Activated gamma-delta T cell (primary cell): ENCODE data around the gene RUNX3.

Source experiments
- DNase-seq: peaks from one replicate; lab custom pipeline; 2025; lab: John Stamatoyannopoulos, UW

Gene RUNX3

DNA sequence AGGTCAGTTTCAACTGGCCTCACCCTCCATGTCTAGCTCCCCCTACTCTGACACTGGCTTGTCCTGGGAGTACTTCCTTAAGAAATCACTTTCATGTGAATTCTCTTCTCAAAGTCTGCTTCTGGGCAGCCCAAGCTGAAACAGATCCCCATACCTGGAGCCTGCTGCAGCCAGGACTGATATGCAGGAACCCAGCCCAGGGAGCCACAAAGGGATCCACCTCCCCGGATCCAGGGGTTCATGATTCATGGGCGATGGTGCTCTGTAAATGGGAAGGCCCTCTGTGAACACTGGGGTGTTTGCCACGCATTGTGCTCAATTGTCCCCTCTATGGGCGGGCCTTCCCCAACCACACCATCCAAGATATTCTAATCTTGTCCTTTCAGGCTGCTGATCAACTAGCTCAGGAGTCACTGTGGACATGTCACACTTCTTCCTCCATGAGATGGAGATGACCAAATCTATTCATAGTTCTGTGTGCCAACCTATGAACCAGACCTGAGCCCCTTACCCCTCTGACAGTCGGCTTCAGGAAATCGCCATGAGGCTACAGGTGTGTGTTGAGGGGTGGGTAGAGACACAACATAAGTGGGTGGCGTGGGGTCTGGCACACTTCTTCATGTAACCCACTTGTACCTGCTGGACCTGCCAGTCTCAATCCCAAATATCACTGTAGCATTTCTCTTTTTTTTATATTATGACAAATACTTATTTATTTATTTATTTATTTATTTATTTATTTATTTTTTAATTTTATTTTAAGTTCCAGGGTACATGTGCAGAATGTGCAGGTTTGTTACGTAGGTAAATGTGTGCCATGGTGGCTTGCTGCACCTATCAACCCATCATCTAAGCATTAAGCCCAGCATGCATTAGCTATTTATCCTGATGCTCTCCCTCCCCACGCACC, 41.8 kb downstream of the RUNX3 start:
- no peak for DNase-seq

DNA sequence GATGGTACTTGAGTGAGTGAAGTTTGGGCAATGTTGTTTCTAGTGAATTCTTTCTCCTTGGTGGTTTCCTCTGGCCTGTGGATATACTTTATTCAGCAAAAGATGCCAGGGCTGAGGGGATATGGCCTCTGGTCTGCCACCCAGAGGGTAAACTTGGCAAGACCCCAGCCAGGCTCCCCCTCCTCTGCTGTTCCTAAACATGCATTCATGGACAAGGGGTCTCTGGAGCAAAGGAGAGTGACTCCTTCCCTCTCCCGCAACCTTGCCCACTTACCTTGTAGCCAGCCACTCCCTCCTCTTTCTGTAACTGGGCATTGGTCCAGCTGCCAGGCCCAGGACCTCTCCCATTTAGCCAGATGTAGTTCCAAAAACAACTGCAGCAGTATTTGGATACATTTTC, 43.8 kb downstream of the RUNX3 start:
- no peak for DNase-seq

DNA sequence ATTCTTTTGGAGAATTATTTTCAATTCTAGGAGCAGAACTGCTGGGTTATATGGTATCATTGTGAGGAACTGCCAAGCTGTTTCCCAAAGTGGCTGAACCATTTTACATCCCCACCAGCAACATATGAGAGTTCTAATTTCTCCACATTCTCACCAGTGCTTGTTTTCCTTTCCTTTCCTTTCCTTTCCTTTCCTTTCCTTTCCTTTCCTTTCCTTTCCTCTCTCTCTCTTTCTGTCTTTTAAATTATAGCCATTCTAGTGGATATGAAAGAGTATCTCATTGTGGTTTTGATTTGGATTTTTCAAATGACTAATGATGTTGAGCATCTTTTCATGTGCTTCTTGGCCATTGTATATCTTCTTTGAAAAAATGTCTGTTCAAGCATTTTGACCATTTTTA, 45.3 kb downstream of the RUNX3 start:
- no peak for DNase-seq

DNA sequence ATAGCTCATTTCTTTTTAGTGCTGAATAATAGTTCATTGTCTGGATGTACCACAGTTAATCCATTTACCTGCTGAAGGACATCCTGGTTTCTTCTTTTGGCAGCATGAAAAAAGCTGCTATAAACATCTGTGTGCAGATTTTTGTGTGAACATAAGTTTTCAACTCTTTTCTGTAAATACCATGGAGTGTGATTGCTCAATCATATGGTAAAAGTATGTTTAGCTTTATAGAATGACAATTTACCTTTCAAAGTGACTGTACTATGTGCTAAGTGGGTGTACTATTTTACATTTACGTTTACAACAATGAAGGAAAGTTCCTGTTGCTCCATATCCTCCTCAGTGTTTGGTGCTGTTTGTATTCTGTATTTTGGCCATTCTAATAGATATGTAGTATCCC, 49.0 kb downstream of the RUNX3 start:
- no peak for DNase-seq

DNA sequence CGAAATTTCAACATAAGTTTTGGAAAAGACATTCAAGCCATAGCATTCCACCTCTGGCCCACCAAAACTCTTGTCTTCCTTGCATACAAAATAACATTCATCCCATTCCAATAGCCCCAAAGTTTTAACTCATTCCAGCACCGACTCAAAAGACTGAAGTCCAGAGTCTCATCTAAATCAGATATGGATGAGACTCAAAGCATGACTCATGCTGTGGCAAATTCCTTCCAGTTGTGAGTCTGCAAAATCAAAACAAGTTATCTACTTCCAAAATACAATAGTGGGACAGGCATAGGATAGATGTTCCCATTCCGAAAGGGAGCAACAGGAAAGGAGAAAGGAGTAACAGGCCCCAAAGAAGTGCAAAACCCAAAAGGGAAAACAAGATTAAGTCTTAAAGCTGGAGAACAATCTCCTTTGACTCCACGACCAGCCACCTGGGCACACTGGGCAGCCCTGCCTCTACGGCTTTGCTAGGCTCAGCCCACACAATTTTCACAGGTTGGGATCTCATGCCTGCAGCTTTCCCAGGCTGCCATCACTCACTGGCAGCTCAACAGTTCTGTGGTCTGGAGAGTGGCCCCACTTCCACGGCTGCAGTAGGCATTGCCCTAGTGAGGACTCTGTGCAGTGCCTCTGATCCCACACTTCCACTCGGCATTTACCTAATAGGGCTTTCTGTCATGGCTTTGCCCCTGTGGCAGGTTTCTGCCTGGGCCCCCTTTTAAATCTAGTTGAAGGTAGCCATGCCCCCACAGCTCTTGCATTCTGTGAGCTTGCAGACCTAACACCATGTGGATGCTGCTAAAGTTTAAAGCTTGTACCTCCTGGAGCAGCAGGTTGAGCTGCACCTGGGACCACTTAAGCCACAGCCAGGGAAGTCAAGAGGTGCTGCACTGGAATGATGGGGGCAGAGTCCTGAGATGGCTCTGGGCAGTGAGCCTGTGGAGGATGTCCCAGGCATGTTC, 51.0 kb downstream of the RUNX3 start:
- DNase-seq = no peak

DNA sequence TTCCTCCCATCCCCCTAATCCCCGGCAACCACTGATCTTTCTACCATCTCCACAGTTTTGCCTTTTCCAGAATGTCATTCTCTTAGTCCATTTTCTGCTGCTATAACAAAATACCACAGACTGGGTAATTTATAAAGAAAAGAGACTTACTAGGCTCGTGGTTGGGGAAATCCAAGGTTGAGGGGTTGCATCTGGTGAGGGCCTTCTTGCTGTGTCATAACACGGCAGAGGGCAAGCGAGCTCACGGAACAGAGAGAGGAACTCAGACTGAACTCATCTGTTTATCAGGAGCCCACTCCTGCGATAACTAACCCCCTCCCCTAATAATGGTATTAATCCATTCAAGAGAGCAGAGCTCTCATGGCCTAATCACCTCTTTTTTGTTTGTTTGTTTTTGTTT, 52.0 kb downstream of the RUNX3 start:
- no peak for DNase-seq

DNA sequence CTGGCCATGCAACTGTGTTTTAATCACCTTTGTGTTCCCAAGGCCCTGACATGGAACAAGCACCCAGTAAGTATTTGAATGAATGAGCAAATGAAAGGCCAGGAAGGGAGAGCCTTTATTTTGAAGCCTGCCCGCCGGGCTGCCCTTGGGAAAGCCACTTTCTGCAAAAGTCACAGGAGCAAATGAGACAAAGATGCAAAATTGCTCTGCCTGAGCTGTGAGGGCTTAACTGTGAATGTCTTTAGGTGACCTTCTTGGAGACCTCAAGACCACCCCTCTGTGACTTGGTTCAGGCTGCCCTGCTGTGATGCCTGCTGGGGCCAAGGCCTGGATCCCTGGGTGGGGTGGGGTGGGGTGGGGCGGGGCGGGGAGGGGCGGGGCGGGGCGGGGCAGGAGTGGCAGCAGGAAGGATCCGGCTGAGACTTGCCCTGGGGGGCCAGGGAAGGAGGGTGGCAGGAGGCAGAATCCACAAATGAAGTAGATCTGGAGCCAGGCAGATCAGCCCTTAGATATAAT, 54.0 kb downstream of the RUNX3 start:
- DNase-seq = no peak

DNA sequence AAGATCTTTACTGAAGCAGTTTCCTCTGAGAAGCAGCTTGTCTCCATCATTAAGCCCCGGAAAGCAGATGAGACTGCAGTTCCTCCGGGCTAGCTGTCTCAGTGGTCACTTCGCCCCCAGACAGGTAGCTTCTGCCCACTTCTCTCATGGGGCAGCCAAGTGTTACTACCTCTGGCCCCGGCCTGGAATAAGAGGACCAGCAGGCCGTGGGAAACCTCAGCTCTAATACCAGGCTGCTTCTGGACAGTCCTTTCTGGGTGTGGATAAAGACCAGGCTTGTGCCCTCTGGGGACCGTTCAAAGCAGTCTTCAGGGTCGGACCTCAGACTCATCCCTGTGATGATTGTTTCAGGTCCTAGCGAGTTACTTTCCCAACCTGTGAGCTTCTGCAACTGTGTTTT, 54.8 kb downstream of the RUNX3 start:
- no peak for DNase-seq

DNA sequence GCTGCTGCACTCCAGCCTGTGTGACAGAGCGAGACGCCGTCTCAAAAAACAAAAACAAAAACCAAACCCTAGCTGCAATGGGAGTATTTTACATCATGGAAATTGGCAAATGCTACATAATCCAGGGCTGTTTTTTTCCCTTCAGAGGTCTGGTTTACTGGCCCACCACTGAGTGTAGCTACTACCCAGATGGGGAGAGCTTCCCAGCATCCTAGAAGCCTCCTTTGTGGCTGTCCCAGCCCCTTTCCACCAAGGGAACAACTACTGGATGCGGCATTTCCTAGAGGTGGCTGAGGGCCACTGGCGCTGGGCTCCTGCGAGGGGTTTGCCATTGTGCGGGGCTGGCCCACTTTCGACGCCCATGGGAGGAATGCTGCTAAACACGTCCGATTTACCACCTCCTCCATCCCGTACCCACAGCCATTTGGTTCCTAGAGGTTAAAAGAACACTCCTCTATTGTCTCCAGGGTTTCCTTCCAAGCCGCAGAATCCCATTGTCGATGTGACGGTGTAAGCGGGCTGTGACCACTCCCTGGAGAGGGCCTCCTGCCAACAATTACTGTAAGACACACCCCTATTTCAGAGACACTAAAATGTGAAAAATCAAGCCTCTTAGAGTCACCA, 55.4 kb downstream of the RUNX3 start:
- DNase-seq = no peak

DNA sequence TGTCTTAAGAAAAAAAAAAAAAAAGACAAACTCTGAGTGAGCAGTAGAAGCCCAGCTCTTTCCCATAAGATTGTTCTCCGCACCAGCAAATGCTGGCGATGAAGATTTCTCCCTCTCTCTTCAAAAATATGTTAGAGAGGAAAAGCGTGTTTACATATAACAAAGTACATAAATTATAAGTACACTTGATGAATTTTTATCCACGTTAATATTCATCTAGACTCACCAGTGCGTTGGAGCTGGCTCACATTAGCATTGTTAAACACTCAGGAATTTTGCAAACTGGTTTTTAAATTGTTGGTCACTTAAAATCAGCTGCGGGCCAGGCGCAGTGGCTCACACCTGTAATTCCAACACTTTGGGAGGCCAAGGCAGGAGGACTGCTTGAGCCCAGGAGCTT, 56.0 kb downstream of the RUNX3 start:
- no peak for DNase-seq

DNA sequence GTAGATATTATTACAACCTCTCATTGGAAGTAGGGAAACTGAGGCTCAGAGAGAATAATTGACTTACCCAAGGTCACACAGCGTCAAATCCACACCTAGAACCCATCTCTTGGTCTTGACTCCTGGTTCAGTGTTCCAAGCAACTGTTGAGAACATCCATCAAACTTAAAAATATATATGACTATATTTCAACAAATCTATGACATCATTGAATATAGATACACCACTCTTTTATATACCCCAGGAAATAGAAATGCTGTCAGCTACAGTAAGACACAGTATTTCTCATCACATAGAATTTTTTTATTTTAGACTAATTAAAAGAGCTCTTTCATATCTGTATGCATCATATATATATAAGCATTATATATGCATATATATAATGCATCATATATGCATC, 56.9 kb downstream of the RUNX3 start:
- no peak for DNase-seq

DNA sequence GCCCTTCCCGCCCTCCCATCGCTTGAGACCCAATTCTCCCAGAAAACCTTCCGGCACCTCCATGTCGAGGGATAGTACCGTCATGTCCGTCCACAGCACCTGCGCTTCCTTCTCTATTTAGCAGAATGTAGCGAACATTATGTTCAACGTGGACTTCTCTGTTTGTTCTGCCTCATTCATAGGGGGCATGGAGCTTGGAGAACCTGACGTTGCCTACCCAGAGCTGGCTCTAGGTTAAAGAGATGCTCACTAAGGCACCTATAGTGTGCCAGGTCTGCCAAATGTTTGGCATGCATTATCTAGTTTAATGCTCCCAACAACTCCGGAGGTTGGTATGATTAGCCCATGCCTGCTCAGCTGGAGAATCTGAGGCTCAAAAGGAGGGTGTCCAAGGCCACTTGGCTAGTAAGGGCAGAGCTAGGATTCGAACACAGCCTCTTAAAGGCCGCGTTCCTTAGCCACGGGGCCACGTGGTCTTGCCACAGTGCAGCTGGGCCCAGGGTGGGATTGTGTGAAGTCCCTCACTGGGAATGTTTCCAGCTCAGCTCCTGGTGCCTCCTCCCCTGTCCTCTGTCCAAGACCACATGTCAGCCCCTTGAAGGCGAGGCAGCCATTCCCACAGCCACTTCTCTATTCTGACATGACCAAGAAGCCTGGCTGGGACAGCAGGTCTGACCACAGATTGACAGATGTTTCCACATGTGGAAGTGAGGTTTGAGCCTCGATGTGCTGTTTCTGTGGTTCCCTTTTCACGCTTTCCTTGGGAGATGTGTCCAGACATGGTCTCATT, 57.8 kb downstream of the RUNX3 start:
- no peak for DNase-seq

DNA sequence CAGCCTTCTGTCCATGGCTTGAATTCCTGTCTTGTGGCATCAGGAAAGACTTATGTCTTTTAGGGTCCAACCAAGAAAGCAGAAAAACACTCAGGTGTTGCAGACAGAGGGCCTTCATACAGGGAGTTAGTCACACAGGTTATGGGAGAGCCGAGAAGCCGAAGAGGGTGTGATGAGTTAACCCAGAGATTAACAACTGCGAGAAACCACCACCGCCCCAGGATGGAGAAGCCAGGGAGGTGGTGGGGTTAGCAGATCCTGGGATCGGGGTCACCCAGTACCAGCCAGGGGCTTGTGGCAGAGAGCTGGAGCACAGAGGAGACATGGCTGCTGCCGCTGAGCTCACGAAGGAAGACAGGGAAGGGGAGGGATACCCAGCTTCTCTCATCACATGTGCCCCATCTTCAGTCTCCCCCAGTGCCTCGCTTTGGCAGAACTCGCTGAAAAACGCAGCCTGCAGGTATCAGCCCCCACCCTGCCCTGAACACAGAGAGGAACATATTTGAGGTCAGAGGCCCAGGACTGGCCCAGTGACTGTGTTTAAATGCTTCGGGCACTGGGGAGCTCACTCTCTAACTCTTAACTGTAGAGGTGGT, 58.7 kb downstream of the RUNX3 start:
- no peak for DNase-seq

DNA sequence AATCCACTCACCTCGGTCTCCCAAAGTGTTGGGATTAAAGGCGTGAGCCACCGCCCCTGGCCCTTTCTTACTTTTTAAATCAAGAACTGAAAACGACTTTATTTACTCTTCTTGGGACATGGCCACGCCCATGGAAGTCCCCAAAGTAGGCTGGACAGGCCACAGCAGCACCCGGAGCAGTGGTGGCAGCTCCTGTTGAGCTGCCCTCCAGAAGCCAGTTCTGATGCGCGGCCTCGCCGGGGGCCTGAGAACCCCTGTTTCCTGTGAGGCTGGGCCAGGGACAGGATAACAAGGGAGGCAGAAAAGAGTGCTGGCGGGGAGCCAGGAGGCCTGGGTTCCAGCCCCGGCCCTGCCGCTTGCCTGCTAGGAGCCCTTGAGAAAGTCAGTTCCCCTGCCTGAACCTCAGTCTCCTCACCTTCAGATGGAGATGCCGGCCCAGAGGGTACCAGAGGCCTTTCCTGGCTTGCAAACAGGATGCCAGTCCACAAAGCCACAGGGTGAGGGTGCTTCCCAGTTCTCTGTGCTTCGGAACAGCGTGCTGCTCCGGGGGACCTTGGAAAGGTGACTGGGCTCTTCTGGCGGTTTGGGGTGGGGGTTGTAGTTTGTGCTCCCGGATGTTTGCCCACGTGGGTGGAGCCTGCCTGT, 59.4 kb downstream of the RUNX3 start:
- DNase-seq = no peak

DNA sequence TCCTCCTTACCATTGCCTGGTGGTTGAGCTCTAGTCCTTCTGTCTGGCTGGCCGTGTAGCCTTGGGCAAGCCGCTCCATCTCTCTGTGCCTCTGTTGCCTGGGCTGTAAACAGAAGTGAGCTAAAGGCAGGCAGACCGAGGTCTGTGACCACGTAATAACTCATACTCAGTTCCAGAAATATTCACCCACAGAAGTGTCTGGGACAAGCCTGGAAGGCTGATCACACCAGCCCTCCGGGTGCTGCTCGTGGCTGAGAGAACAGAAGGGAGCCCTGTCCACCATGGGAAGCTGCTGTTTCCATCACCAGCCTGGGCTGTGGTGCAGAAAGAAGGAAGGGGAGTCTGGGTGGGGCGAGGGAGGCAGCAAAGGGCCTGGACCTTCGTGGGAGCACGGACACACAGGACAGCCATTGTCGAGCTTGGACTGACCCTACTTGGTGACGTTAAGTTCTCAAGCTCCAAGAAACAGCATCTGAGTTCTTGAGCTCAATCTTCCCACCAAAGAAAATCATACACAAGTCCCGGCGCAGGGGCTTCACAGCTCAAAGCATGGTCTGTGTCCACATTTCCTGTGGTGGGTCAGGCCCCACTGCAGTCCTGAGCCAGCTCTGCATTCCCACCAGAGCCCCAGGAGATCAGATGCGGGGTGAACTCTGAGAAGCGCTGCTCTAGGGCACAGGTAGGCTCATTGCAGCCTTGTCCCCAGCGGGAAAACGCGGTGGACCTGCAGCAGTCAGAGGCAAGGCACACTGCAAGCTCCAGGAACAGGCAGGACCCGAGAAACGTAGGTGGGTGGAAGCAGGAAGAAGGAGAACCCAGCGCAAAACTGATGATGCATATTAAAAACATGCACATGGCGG, 61.8 kb downstream of the RUNX3 start:
- DNase-seq = no peak

DNA sequence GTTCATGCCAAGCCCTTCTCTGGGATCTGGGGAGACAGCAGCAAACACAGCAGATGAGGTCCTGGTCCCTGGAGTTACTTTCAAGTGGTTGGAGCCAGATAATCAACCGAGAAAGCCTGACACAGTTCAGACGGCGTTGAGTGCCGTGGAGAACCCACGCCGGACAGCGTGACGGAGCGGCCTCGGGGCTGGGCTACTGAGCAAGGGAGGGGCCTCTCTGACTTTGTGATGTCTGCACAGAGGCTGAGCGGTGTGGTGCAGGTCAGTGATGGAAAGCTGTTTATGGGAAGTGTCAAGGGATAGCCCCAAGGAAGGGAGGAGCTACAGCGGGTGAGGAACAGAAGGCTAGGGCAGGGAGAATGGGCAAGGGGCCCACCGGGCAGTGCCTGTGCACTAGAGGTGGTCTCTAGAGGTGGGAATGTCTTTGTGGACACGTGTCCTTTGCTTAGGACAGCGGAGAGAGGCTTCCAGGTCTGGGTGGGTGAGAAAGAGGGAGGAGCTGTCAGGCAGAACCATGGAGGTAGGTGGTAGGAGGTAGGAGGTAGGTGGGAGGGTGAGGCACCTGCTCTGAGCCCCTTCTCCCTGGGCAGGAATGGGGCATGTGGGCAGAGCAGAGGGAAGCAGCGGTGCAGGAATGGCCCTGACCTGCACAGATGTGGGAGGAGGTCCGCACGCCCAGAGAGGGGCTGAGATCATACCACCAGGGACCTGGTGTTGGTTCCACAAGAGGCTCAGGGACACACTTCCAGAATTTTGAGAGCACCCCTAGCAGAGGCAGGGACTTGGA, 62.8 kb downstream of the RUNX3 start:
- no peak for DNase-seq

DNA sequence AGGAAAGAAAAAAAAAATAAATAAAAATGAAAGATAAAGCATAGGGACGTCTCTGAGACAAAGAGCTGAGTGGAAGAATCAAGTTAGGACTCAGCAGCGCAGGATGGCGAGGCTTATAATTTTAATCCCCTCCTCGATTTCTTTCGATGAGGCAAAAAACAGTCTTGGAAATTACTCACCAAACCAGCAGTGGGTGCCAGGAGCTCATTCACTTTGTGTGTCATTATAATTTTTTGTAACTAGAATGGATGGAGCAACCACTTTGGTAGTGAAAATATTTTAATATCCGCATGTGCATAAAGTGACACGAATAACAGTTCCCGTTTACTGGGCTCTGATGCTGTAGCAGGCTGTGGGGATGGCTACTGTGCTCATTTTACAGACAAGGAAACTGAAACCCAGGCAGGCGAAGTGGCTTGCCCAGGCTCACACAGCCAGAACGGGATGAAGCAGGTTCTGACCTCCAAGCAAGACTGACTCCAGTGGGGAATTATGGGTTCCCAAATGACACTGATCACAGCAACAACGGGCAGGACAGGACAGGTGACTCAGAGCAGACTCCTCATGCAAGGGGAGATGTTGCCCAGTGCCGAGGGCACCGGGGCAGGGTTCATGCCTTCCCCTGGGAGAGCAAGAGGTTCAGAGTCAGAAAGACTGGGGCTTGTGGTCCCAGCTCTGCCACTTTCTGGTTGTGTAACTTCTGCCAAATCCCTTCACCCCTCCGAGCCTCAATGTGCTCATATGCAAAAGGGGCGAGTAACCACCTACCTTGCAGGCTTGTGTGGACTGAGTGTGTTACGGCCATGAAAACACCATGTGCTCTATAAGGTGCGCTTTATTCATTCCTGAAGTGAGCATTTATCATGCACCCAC, 63.6 kb downstream of the RUNX3 start:
- DNase-seq = no peak

DNA sequence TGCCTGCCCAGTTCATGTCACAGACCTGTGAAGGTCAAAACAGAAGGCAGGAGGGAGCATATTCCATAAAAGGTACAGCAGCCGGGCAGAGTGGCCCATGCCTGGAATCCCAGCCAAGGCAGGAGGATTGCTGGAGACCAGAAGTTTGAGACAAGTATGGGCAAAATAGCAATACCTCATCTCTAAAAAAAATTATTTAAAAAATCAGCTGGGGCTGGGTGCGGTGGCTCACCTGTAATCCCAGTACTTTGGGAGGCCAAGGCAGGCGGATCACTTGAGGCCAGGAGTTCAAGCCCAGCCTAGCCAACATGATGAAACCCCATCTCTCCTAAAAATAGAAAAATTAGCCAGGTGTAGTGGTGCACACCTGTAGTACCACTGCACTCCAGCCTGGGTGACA, 64.5 kb downstream of the RUNX3 start:
- no peak for DNase-seq
